ENCODE data around the gene STEAP2.
A peak's percentile ranks its signal among the peaks of the same experiment; 100 is the strongest.

The STEAP2 gene

DNA sequence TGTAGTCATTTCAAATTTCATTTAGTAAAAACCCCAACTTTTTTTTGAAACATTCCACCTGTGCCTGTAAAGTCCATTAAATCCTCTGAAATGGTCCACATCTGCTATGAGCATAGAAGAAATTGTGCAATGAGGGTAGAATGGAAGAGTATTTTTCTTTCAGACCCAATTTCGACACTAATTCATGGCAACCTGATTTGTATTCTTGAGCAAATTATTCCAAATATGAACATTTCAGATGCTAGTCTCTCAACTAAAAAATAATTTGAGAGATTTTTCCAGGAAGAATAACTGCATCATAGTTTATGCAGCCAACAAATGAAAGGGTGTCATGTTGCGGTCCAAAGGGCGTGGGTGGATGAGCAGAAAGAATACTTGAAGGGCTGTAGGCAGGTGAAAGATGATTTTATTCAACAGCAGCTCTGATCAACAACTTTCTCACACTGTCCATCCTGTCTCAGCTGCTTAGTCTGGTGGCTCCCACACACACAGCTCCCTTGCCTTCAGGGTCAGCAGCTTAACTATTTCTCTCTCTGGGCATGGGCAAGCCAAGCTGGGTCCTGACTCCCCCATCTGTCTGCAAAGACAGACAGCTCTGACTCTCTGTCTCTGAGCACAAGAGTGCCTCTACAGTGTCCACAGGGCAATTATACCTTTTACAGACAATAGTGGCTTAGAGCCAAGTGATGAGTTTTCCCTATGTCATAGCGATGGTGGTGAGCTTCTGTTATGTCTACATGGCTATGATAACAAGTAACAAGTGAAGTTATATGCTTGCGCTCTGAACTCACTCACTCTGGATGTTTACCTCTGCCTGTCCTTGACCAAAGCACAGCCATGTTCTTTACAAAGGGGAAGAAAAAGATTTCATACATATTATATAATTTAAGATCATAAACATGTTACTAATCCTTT is 11.5 kb downstream of the STEAP2 start:
- no peak overlapping the region for H3K9ac ChIP-seq (ENCODE audit: low read length)
- H3K4me1 ChIP-seq (ENCODE audit: control insufficient read depth, insufficient read depth, low read length) = peaks cover 14% of the 10 kb centered on the region
- H3K36me3 ChIP-seq (ENCODE audit: control insufficient read depth, insufficient read depth, low read length) = no peaks in the 10 kb centered on the region; the same call in 1 of the 2 replicates
- H3K27ac ChIP-seq (ENCODE audit: low read depth, low read length) = no peak overlapping the region
- no peaks in the 10 kb centered on the region for H3K9me3 ChIP-seq (ENCODE audit: control insufficient read depth, insufficient read depth, low read depth, low read length)
- no peak overlapping the region for H3K4me3 ChIP-seq (ENCODE audit: low read depth, low read length)
- no peaks in the 10 kb centered on the region for H3K27me3 ChIP-seq (ENCODE audit: control insufficient read depth, insufficient read depth, low read length)

DNA sequence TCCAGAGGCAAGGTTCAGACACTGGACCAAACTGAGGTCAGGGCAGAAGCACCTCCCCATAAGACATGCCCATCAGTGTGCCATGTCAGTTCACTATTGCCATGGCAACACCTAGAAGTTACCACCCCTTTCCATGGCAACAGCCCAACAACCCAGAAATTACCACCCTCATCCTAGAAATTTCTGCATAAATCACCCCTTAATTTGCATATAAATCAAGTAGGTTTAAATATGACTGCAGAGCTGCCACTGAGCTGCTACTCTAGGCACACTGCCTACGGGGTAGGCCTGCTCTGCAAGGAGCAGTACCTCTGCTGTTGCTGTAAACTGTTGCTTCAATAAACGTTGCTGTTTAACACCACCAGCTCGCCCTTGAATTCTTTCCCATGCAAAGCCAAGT is 12.7 kb downstream of the STEAP2 start:
- peak overlapping the region; percentile 1; the same call in 1 of the 2 replicates for H3K4me3 ChIP-seq (ENCODE audit: low read depth, low read length)
- peak overlapping the region; percentile 5; the same call in 1 of the 2 replicates for H3K27ac ChIP-seq (ENCODE audit: low read depth, low read length)
- H3K27me3 ChIP-seq (ENCODE audit: control insufficient read depth, insufficient read depth, low read length) = no peaks in the 10 kb centered on the region
- H3K36me3 ChIP-seq (ENCODE audit: control insufficient read depth, insufficient read depth, low read length) = no peaks in the 10 kb centered on the region; the same call in 1 of the 2 replicates
- no peak overlapping the region for H3K9ac ChIP-seq (ENCODE audit: low read length)
- peaks cover 14% of the 10 kb centered on the region for H3K4me1 ChIP-seq (ENCODE audit: control insufficient read depth, insufficient read depth, low read length)
- H3K9me3 ChIP-seq (ENCODE audit: control insufficient read depth, insufficient read depth, low read depth, low read length) = no peaks in the 10 kb centered on the region

DNA sequence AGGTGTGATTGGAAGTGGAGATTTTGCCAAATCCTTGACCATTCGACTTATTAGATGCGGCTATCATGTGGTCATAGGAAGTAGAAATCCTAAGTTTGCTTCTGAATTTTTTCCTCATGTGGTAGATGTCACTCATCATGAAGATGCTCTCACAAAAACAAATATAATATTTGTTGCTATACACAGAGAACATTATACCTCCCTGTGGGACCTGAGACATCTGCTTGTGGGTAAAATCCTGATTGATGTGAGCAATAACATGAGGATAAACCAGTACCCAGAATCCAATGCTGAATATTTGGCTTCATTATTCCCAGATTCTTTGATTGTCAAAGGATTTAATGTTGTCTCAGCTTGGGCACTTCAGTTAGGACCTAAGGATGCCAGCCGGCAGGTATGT is 13.6 kb downstream of the STEAP2 start:
- H3K9ac ChIP-seq (ENCODE audit: low read length) = no peak overlapping the region
- no peaks in the 10 kb centered on the region; the same call in 1 of the 2 replicates for H3K36me3 ChIP-seq (ENCODE audit: control insufficient read depth, insufficient read depth, low read length)
- peaks cover 18% of the 10 kb centered on the region for H3K4me1 ChIP-seq (ENCODE audit: control insufficient read depth, insufficient read depth, low read length)
- no peak overlapping the region for H3K4me3 ChIP-seq (ENCODE audit: low read depth, low read length)
- H3K27me3 ChIP-seq (ENCODE audit: control insufficient read depth, insufficient read depth, low read length) = no peaks in the 10 kb centered on the region
- H3K27ac ChIP-seq (ENCODE audit: low read depth, low read length) = peak overlapping the region; percentile 5; the same call in 1 of the 2 replicates
- no peaks in the 10 kb centered on the region for H3K9me3 ChIP-seq (ENCODE audit: control insufficient read depth, insufficient read depth, low read depth, low read length)

DNA sequence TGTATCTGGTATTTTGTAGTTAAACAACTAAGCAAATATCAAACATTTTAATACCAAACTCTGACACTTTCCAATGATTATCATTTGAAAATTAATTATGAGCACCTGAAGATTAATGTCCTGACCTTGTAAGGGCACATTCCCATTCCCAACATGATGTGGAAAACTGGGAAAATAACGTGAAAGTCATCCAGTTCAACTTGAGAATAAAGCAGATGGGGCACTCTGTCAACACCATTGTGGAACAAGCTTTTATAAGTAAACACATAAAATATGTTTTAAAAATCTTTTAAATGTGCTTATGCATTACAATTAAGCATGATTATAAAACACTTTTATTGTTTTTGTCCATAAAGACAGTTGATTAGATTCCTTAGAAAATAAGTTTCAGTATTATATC is 14.1 kb downstream of the STEAP2 start:
- Histone ChIP-seq H3K27me3 (ENCODE audit: control insufficient read depth, insufficient read depth, low read length) (no peaks in the 10 kb centered on the region), H3K9ac (ENCODE audit: low read length) (no peak overlapping the region), H3K4me1 (ENCODE audit: control insufficient read depth, insufficient read depth, low read length) (peaks cover 18% of the 10 kb centered on the region), H3K4me3 (ENCODE audit: low read depth, low read length) (no peak overlapping the region), H3K9me3 (ENCODE audit: control insufficient read depth, insufficient read depth, low read depth, low read length) (no peaks in the 10 kb centered on the region), H3K36me3 (ENCODE audit: control insufficient read depth, insufficient read depth, low read length) (no peaks in the 10 kb centered on the region; the same call in 1 of the 2 replicates), H3K27ac (ENCODE audit: low read depth, low read length) (no peak overlapping the region)

DNA sequence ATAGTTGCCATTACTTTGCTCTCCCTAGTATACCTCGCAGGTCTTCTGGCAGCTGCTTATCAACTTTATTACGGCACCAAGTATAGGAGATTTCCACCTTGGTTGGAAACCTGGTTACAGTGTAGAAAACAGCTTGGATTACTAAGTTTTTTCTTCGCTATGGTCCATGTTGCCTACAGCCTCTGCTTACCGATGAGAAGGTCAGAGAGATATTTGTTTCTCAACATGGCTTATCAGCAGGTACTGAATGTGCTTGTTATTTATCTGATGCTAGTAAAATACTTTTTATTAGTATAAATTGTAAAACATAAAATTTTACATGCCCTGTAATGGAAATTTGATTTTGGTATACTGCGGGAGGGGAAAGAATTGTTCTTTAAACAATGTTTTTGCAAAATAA is 15.7 kb downstream of the STEAP2 start:
- H3K4me3 ChIP-seq (ENCODE audit: low read depth, low read length) = no peak overlapping the region
- no peak overlapping the region for H3K27ac ChIP-seq (ENCODE audit: low read depth, low read length)

DNA sequence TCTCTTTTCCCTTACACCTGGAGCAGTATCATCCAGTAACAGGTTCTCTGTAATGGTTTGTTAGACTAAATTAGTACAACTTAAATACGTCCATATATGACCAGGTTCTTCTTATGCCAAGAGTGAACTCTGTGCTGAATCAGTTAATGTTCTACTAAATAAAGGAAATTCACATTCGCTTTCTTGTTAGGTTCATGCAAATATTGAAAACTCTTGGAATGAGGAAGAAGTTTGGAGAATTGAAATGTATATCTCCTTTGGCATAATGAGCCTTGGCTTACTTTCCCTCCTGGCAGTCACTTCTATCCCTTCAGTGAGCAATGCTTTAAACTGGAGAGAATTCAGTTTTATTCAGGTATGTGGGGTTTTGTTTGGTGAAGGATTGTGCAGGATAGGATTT is 18.1 kb downstream of the STEAP2 start:
- Histone ChIP-seq H3K9ac (ENCODE audit: low read length) (no peak overlapping the region), H3K27me3 (ENCODE audit: control insufficient read depth, insufficient read depth, low read length) (no peaks in the 10 kb centered on the region), H3K4me3 (ENCODE audit: low read depth, low read length) (no peak overlapping the region), H3K4me1 (ENCODE audit: control insufficient read depth, insufficient read depth, low read length) (peaks cover 13% of the 10 kb centered on the region; the same call in 1 of the 2 replicates), H3K27ac (ENCODE audit: low read depth, low read length) (no peak overlapping the region), H3K9me3 (ENCODE audit: control insufficient read depth, insufficient read depth, low read depth, low read length) (no peaks in the 10 kb centered on the region), H3K36me3 (ENCODE audit: control insufficient read depth, insufficient read depth, low read length) (no peaks in the 10 kb centered on the region; the same call in 1 of the 2 replicates)

More for the DNA sequence above, 15.7 kb downstream of the STEAP2 start:
- peaks cover 18% of the 10 kb centered on the region for H3K4me1 ChIP-seq (ENCODE audit: control insufficient read depth, insufficient read depth, low read length)
- no peaks in the 10 kb centered on the region for H3K9me3 ChIP-seq (ENCODE audit: control insufficient read depth, insufficient read depth, low read depth, low read length)
- no peaks in the 10 kb centered on the region; the same call in 1 of the 2 replicates for H3K36me3 ChIP-seq (ENCODE audit: control insufficient read depth, insufficient read depth, low read length)
- H3K9ac ChIP-seq (ENCODE audit: low read length) = no peak overlapping the region
- no peaks in the 10 kb centered on the region for H3K27me3 ChIP-seq (ENCODE audit: control insufficient read depth, insufficient read depth, low read length)

DNA sequence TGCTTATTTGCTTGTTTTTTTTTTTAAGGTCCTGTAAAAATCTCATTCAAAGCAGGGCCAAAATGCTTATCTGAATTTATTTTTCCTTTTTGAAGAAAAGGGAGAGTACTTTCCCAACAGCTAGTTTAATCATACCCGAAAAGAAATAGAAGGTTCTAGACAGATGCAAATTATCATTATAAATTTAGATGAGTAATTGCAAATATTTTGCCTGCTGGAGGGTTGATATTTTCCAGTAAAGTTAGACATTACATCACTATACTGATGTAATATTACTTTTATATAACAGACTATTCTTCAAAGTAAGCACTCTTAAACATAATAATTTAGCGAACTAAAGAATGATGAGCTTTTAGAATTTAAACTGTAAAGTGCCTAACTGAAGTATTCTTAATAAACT is 19.3 kb downstream of the STEAP2 start:
- Histone ChIP-seq H3K36me3 (ENCODE audit: control insufficient read depth, insufficient read depth, low read length) (no peaks in the 10 kb centered on the region; the same call in 1 of the 2 replicates), H3K9me3 (ENCODE audit: control insufficient read depth, insufficient read depth, low read depth, low read length) (no peaks in the 10 kb centered on the region), H3K9ac (ENCODE audit: low read length) (no peak overlapping the region), H3K4me1 (ENCODE audit: control insufficient read depth, insufficient read depth, low read length) (peaks cover 4% of the 10 kb centered on the region; the same call in 1 of the 2 replicates), H3K27me3 (ENCODE audit: control insufficient read depth, insufficient read depth, low read length) (no peaks in the 10 kb centered on the region), H3K4me3 (ENCODE audit: low read depth, low read length) (no peak overlapping the region), H3K27ac (ENCODE audit: low read depth, low read length) (no peak overlapping the region)

DNA sequence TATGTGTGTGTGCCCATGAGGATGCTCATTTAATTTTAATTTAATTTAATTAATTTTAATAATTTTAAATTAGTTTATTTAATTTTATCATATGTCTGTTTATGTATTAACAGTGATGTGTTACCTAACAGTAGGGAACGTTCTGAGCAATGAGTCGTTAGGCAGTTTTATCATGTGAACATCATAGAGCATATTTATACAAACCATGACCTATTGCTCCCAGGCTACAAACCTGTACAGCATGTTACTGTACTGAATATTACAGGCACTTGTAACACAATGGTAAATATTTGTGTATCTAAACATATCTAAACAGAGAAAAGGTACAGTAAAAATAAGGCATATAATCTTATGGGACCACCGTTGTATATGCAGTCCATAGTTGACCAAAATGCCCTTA is 19.8 kb downstream of the STEAP2 start:
- Histone ChIP-seq H3K4me3 (ENCODE audit: low read depth, low read length) (no peak overlapping the region), H3K27me3 (ENCODE audit: control insufficient read depth, insufficient read depth, low read length) (no peaks in the 10 kb centered on the region), H3K9me3 (ENCODE audit: control insufficient read depth, insufficient read depth, low read depth, low read length) (no peaks in the 10 kb centered on the region), H3K9ac (ENCODE audit: low read length) (no peak overlapping the region), H3K36me3 (ENCODE audit: control insufficient read depth, insufficient read depth, low read length) (no peaks in the 10 kb centered on the region; the same call in 1 of the 2 replicates), H3K4me1 (ENCODE audit: control insufficient read depth, insufficient read depth, low read length) (peaks cover 4% of the 10 kb centered on the region; the same call in 1 of the 2 replicates), H3K27ac (ENCODE audit: low read depth, low read length) (no peak overlapping the region)

DNA sequence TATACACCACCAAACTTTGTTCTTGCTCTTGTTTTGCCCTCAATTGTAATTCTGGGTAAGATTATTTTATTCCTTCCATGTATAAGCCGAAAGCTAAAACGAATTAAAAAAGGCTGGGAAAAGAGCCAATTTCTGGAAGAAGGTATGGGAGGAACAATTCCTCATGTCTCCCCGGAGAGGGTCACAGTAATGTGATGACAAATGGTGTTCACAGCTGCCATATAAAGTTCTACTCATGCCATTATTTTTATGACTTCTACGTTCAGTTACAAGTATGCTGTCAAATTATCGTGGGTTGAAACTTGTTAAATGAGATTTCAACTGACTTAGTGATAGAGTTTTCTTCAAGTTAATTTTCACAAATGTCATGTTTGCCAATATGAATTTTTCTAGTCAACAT is 20.9 kb downstream of the STEAP2 start:
- Histone ChIP-seq H3K9me3 (ENCODE audit: control insufficient read depth, insufficient read depth, low read depth, low read length) (no peaks in the 10 kb centered on the region), H3K36me3 (ENCODE audit: control insufficient read depth, insufficient read depth, low read length) (no peaks in the 10 kb centered on the region), H3K27ac (ENCODE audit: low read depth, low read length) (no peak overlapping the region), H3K4me1 (ENCODE audit: control insufficient read depth, insufficient read depth, low read length) (peaks cover 4% of the 10 kb centered on the region; the same call in 1 of the 2 replicates), H3K9ac (ENCODE audit: low read length) (no peak overlapping the region), H3K27me3 (ENCODE audit: control insufficient read depth, insufficient read depth, low read length) (no peaks in the 10 kb centered on the region), H3K4me3 (ENCODE audit: low read depth, low read length) (no peak overlapping the region)

DNA sequence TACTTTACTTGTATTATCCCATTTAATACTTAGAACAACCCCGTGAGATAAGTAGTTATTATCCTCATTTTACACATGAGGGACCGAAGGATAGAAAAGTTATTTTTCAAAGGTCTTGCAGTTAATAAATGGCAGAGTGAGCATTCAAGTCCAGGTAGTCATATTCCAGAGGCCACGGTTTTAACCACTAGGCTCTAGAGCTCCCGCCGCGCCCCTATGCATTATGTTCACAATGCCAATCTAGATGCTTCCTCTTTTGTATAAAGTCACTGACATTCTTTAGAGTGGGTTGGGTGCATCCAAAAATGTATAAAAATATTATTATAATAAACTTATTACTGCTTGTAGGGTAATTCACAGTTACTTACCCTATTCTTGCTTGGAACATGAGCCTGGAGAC is 22.0 kb downstream of the STEAP2 start:
- H3K27me3 ChIP-seq (ENCODE audit: control insufficient read depth, insufficient read depth, low read length) = no peaks in the 10 kb centered on the region
- H3K36me3 ChIP-seq (ENCODE audit: control insufficient read depth, insufficient read depth, low read length) = no peaks in the 10 kb centered on the region; the same call in 1 of the 2 replicates
- no peak overlapping the region for H3K4me3 ChIP-seq (ENCODE audit: low read depth, low read length)
- peaks cover 4% of the 10 kb centered on the region; the same call in 1 of the 2 replicates for H3K4me1 ChIP-seq (ENCODE audit: control insufficient read depth, insufficient read depth, low read length)
- no peaks in the 10 kb centered on the region for H3K9me3 ChIP-seq (ENCODE audit: control insufficient read depth, insufficient read depth, low read depth, low read length)
- no peak overlapping the region for H3K27ac ChIP-seq (ENCODE audit: low read depth, low read length)
- H3K9ac ChIP-seq (ENCODE audit: low read length) = no peak overlapping the region

DNA sequence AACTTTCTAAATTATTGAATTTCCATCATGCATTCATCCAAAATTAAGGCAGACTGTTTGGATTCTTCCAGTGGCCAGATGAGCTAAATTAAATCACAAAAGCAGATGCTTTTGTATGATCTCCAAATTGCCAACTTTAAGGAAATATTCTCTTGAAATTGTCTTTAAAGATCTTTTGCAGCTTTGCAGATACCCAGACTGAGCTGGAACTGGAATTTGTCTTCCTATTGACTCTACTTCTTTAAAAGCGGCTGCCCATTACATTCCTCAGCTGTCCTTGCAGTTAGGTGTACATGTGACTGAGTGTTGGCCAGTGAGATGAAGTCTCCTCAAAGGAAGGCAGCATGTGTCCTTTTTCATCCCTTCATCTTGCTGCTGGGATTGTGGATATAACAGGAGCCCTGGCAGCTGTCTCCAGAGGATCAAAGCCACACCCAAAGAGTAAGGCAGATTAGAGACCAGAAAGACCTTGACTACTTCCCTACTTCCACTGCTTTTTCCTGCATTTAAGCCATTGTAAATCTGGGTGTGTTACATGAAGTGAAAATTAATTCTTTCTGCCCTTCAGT is 25.3 kb downstream of the STEAP2 start:
- Histone ChIP-seq H3K9ac (ENCODE audit: low read length) (no peak overlapping the region), H3K4me1 (ENCODE audit: control insufficient read depth, insufficient read depth, low read length) (no peaks in the 10 kb centered on the region), H3K4me3 (ENCODE audit: low read depth, low read length) (no peak overlapping the region), H3K9me3 (ENCODE audit: control insufficient read depth, insufficient read depth, low read depth, low read length) (no peaks in the 10 kb centered on the region), H3K27me3 (ENCODE audit: control insufficient read depth, insufficient read depth, low read length) (no peaks in the 10 kb centered on the region), H3K27ac (ENCODE audit: low read depth, low read length) (no peak overlapping the region), H3K36me3 (ENCODE audit: control insufficient read depth, insufficient read depth, low read length) (no peaks in the 10 kb centered on the region; the same call in 1 of the 2 replicates)

Measured in HUES6 (cell line).